ENCODE results near the gene JSRP1.

The JSRP1 gene

GRCh38 chr19:2223959-2224358 is 32.3 kb downstream of the JSRP1 start:
- H3K9me3 ChIP-seq = no peaks in the 10 kb centered on the region
- H3K36me3 ChIP-seq = peaks cover 97% of the 10 kb centered on the region
- H3K27ac ChIP-seq = no peak overlapping the region
- no peak for TF ChIP-seq CTCF (IDR thresholded peaks at IDR 0.05)
- no peaks in the 10 kb centered on the region for H3K4me1 ChIP-seq (ENCODE audit: control insufficient read depth in 1 of 2, insufficient read depth in 1 of 2, low read depth in 1 of 2, low read length in 1 of 2)
- no peak overlapping the region for H3K4me3 ChIP-seq (ENCODE audit: low read depth in 1 of 2, low read length in 1 of 2)
- no peaks in the 10 kb centered on the region for H3K27me3 ChIP-seq

GRCh38 chr19:2223391-2223790 is 32.8 kb downstream of the JSRP1 start:
- TF ChIP-seq CTCF (IDR thresholded peaks at IDR 0.05) = no peak
- Histone ChIP-seq H3K36me3 (peaks cover 95% of the 10 kb centered on the region), H3K4me1 (ENCODE audit: control insufficient read depth in 1 of 2, insufficient read depth in 1 of 2, low read depth in 1 of 2, low read length in 1 of 2) (no peaks in the 10 kb centered on the region)

GRCh38 chr19:2221918-2222317 is 34.3 kb downstream of the JSRP1 start:
- Histone ChIP-seq H3K36me3 (peaks cover 93% of the 10 kb centered on the region), H3K27ac (no peak overlapping the region), H3K4me3 (ENCODE audit: low read depth in 1 of 2, low read length in 1 of 2) (no peak overlapping the region), H3K4me1 (ENCODE audit: control insufficient read depth in 1 of 2, insufficient read depth in 1 of 2, low read depth in 1 of 2, low read length in 1 of 2) (no peaks in the 10 kb centered on the region), H3K27me3 (no peaks in the 10 kb centered on the region), H3K9me3 (no peaks in the 10 kb centered on the region)
- no peak for TF ChIP-seq CTCF (IDR thresholded peaks at IDR 0.05)

More at GRCh38 chr19:2223391-2223790, 32.8 kb downstream of the JSRP1 start:
- Histone ChIP-seq H3K9me3 (no peaks in the 10 kb centered on the region), H3K27ac (no peak overlapping the region), H3K27me3 (no peaks in the 10 kb centered on the region), H3K4me3 (ENCODE audit: low read depth in 1 of 2, low read length in 1 of 2) (no peak overlapping the region)

- Histone ChIP-seq H3K9me3 (no peaks in the 10 kb centered on the region), H3K27ac (no peak overlapping the region), H3K4me3 (ENCODE audit: low read depth in 1 of 2, low read length in 1 of 2) (no peak overlapping the region), H3K36me3 (peaks cover 93% of the 10 kb centered on the region), H3K27me3 (no peaks in the 10 kb centered on the region), H3K4me1 (ENCODE audit: control insufficient read depth in 1 of 2, insufficient read depth in 1 of 2, low read depth in 1 of 2, low read length in 1 of 2) (no peaks in the 10 kb centered on the region)
- no peak for TF ChIP-seq CTCF (IDR thresholded peaks at IDR 0.05)
Observed at GRCh38 chr19:2221250-2221831, 34.9 kb downstream of the JSRP1 start.

- H3K27me3 ChIP-seq = no peaks in the 10 kb centered on the region
- H3K36me3 ChIP-seq = peaks cover 93% of the 10 kb centered on the region
- H3K4me3 ChIP-seq (ENCODE audit: low read depth in 1 of 2, low read length in 1 of 2) = no peak overlapping the region
- H3K9me3 ChIP-seq = no peaks in the 10 kb centered on the region
- H3K27ac ChIP-seq = no peak overlapping the region
- H3K4me1 ChIP-seq (ENCODE audit: control insufficient read depth in 1 of 2, insufficient read depth in 1 of 2, low read depth in 1 of 2, low read length in 1 of 2) = no peaks in the 10 kb centered on the region
- TF ChIP-seq CTCF (IDR thresholded peaks at IDR 0.05) = no peak
Observed at GRCh38 chr19:2219726-2220125, 36.5 kb downstream of the JSRP1 start.

- Histone ChIP-seq H3K4me1 (ENCODE audit: control insufficient read depth in 1 of 2, insufficient read depth in 1 of 2, low read depth in 1 of 2, low read length in 1 of 2) (no peaks in the 10 kb centered on the region), H3K9me3 (no peaks in the 10 kb centered on the region), H3K36me3 (peaks cover 95% of the 10 kb centered on the region), H3K4me3 (ENCODE audit: low read depth in 1 of 2, low read length in 1 of 2) (no peak overlapping the region), H3K27ac (no peak overlapping the region), H3K27me3 (no peaks in the 10 kb centered on the region)
- TF ChIP-seq CTCF (IDR thresholded peaks at IDR 0.05) = no peak
Observed at GRCh38 chr19:2217591-2217990, 38.6 kb downstream of the JSRP1 start.

Data from neutrophil (primary cell).